Germinal center (tissue), 1 donor: ENCODE results near the gene DHRS1.

Experiments used
- DNase-seq: peaks from one replicate; pipeline ENCODE4 v3.0.0; 2012; ENCODE audit warnings: mixed read lengths, low spot score

The DHRS1 gene

DNA sequence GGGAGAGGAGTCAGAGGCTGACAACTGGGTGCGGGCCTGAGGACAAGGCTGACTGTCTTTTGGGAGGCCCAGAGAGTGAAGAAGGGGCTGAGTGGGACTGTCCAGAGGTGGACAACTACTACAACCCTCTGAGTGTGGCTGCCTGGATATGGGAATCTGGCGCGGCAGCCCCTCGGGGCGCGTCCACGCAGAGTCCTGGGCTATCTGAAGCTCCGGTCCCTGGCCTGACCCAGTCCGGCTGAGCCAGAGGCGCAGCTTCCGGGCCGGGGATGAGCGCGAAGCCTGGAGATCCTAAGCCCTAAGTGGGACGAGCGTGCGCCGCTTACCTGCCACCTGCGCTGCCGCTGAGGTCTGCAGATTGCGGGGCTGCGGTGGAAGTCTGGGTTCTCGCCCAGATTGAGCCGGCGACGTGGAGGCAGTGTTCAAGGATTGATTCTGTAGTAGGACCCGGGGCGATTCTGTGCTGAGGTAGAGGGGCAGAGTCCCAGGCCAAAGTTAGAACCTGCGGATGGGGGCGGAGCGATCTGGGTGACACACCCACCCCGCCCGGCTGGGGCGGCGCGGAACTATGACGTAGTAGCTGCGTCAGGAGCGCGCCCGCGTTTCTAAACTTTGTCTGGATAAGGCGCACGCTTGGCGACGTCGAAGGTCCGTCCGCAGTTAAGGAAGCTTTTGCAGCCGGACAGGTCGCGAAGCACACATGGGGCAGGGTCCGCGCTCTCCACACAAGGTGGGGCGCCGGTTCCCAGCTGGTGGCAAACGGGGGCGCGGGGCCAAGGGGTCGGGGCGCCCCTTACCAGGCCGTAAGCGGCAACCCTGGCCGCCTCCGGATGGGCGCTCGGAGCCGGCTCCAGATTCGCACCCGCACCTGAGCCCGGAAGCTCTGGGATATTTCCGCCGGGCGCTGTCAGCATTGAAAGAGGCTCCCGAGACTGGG is at the start of gene DHRS1, which contains the start of gene NOP9:
Gene DHRS1 (minus strand): TSS at position 526 of the 937 bp plus-strand sequence. CDS start 674 bp downstream, outside the sequence.
Gene NOP9 (plus strand): TSS at position 596 of the 937 bp plus-strand sequence. CDS start 105 bp downstream, at position 701.
- peak; percentile 96 for DNase-seq

DNA sequence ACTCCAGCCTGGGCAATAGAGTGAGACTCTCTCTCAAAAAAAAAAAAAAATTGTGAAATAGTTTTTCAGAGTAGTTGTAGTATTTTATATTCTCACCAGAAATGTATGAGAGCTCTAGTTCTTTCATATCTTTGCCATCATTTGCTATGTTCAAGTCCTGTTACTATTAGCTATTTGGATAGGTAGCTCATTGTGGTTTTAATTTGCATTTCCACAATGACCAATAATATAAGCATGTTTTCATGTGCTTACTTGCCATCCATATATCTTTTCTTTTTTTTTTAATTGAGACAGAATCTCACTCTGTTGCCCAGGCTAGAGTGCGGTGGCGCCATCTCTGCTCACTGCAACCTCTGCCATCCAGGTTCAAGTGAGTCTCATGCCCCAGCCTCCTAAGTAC is 48.6 kb upstream of the DHRS1 start:
- DNase-seq, result no peak

DNA sequence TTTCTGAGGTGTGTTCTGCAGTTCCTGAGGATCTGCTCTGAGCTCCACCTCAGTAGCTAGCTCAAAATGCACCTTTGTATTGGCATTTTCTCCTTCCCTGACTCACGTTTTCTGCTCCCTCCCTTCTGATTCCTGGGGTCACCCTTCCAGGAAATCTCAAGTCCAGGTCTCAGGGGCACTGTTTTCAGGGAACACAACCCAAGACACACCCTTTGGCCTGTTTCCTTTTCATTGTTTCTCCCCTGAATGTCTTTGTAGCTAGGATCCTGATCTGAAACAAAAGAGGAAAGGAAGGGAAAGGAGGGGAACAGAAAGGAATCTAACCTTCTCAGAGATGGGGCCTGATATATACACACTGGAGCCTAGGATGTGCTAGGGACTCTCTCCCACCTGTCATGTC is 47.6 kb upstream of the DHRS1 start:
- no peak for DNase-seq

DNA sequence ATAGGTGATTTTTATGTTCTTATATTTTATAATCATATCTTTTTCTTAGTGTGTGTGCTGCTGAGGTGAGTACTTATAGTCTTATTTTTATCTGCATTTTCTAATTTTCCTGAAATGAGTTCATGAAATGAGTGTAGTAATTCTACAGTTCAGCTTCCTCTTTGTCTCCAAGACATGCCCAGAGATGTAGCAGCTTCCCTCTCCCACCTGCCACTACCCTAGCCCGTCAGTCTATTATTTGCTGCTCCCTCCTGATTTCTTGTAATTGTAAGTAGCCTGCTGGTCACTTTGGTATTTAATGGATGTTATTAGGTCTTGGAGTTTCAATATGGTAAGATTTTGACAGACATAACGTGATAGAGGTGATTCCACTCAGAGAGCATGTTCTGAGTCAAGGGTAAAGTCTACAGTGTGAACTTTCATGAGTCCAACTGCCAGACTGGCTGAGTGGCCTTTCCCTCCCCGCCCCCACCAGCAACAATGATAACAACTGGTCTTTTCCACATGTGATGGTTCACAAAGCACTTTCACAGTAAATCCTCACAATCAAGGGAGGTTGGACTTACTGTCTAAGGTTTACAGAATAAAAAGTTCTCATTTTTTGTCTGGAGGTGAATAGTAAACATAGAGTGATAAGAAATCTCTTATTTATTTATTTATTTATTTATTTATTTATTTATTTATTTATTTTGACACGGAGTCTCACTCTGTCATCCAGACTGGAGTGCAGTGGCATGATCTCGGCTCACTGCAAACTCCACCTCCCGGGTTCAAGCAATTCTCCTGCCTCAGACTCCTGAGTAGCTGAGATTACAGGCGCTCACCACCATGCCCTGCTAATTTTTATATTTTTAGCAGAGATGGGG is 44.4 kb upstream of the DHRS1 start:
- no peak for DNase-seq

DNA sequence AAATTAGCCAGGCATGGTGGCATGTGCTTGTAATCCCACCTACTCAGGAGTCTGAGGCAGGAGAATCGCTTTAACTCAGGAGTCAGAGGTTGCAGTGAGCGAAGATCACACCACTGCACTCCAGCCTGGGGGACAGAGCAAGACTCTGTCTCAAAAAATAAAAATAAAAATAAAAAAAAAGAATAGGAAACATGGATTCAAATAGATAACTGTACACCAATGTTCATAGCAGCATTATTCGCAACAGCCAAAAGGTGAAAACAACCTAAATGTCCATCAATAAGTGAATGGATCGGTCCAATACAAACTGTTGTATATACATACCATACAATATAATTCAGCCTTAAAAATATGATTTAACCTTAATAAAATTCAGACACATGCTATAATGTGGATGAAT is 43.3 kb upstream of the DHRS1 start:
- no peak for DNase-seq

DNA sequence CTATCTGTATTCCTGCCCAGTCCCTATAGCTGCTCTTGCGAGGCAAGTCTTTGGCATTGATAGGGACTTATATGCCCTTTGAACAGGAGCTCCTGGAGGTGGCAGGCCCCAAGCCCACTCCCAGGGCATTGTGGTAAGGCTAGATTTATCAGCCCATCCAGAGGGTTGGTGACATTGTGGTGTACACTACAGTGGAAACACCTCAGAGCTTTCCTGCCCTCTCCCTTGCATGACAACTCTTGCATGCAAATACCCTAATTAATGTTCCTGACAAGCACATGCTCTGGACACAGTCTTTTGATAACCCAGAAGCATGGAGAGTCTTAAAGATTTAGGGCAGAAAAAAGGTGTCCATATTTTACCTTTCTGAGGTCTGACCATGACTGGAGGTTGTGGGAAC is 41.0 kb upstream of the DHRS1 start:
- no peak for DNase-seq

DNA sequence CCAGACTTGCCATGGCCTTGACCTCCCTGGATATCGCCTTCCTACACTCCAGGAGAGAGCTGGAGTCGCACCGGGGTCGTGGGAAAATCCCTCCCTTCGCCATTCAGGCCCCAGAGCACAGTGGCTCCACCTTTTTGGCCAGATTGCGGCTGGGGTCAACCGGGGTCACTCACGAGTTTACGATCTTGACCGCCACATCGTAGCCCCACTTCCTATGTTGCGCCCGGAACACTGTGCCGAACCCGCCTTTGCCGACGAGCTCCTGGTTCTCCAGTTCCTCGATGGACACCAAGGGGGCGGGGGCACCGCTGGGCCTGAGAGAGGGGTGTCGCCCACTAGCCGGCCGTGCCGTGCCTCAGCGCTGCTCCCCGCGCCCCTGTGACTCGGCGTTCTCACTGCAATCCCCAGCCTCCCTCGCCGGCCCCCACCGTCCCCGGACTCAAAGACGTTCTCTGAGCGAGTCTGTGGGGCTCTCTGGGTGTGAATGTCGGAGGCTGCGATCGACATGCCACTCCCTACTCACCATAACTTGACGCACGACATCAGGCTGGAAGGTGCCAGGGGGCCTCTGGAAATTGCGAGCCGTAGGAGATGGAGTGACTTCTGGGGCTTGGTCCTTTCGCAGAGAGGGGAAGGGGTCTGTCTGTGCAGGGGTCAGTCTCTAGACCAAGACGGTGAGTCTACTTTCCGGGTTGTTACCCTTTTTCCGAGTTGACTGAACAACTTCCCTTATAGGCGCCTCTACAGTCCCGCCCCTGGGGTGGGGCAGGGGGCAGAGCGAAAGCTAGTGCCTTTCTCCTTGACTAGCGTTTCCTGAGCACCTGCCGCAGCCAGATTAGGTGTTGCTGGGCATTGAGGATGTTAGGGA is 39.9 kb upstream of the DHRS1 start, which contains the start of gene RIPK3:
Gene RIPK3 (minus strand): TSS at position 708 of the 868 bp plus-strand sequence. CDS start 165 bp downstream, at position 543.
- DNase-seq, result peak; percentile 86

DNA sequence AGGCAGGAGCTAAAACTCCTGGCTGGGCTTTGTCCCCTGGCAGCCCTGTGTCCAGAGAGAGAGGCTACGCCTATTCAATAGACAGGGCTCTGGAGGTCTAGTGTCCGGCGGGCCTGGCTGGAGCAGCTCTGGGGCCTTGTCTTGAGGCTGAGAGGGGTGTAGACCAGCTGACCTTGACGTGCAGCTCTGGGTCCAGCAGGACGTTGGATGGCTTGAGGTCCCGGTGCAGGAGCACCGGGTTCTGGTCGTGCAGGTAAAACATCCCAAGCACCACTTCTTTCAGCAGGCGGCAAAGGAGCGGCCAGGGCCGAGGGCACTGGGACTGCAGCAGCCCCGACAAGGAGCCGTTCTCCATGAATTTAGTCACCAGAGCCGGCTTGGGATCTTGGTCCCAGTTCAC is 39.3 kb upstream of the DHRS1 start:
- DNase-seq, result no peak

DNA sequence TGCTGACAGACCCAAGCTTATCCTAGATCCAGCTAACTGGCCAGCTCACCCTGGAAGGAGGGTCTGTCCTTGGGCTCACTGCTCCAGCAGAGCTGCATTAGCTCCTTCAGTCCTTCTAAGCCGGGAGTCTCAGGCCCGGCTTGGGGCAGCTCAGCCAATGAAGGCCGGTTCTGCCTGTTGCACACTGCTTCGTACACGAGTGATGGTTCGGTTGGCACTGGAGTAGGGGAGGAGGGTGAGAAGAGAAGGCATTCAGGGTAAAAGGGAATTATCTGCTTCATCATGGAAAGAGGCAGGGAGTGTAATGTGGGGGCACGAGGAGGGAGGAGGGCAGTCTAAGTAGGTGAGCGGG is 38.2 kb upstream of the DHRS1 start:
- DNase-seq, result no peak

DNA sequence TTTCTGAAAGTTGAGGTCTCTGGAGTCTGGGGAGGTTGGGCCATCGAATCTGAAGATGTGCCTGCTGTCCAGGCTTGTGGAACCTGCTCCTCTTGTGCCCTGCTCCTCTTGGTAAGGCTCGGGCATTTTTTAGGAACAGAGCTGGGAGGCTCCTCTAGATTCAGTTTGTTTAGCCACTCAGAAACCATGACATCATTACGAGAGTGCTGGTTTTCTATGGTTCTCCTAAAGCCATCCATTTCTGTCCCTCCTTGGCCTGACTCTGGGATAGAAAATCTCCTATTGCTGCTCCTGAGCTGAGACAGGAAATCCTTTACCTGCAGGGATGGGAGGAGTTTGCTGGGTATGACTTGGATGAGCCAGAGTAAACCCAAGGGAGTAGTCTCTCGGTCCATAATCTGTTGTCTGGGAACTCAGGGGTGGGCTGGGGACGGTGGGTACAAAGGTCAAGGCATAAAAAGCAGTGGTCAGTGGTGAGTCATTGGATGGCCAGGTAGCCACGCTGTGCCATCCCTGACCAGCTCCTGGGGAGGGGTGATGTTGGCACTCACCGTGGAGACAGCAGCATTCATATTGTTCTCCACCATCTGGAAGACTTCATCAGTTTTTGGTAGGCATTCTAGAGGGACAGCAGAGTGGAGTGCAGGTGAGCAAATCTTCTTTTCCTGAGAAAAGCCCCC is 37.7 kb upstream of the DHRS1 start:
- DNase-seq, result no peak

DNA sequence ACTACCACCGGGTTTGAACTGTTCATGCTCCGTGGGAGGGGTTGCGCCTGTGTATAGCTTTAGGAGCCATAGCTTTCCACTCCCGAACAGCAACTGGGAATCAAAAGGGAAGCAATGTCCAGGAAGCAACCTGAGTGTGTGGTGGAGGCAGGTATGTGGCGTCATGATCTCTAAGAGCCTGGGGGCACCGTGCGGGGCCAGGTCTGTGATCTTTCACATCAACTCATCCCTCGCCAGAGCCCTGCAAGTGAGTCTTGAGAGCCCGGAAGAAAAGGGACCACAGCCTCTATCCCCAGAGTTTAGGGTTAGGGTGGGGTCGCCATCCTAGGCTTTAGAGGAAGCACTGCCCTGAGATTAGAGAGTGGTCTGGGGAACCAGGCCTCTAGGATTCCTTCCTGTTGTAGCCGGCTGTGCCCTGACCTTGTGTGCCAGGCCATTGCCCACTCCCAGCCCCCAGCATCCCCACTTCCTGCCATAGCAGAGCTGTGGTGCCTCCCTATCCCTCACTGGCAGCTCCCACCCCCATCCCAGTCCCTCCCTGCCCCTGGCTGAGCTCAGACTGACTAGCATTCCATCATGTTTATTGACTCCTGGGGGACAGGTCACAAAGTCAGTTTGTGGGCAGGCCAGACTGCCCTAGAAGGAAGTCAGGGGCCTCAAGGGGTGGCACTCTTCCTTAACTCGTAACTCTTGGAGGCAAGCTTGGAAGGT is 36.0 kb upstream of the DHRS1 start:
- no peak for DNase-seq

DNA sequence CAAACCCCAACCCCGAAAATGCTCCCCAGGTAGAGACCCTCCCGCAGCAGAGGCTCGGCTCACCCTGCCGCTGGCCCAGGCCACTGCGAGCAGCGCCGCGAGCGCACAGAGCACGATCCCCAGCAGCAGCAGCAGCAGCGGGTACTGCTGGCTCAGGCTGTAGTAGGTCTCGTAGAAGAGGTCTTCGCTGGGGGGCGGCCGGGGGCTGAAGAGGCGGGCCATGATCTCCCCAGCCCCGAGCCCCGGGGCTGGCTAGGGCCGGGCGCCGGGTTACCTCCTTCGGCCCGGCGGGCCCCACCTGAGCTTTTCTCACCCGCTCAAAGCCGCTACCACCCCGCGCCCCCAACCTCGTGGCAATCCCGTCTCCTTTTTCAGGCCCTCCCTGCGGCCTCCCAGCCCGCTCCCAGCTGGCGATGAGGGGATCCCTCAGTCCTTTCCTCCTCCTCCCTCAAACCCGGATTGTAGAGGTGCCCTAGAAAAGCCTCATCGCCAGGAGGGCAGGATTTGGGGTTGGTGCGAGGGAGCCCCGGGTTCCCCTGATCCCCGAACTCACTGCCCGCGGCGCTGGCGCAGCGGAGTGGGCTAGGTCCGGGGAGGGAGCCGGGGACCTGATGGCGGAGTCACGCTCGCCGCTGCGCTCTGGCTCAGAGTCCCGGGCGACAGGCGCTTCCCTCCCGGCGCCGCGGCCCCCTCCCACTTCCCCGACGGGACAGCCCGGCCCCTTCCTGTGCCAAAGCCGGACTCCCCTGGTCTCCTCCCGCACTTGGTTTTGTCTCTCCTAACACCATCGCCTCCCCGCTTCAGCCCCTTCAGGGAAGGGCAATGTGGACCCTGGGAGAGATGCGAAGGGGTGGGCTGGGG is 35.1 kb upstream of the DHRS1 start, which contains the start of gene ADCY4:
Gene ADCY4 (minus strand): TSS at position 641 of the 861 bp plus-strand sequence. CDS start 419 bp downstream, at position 222.
- no peak for DNase-seq

DNA sequence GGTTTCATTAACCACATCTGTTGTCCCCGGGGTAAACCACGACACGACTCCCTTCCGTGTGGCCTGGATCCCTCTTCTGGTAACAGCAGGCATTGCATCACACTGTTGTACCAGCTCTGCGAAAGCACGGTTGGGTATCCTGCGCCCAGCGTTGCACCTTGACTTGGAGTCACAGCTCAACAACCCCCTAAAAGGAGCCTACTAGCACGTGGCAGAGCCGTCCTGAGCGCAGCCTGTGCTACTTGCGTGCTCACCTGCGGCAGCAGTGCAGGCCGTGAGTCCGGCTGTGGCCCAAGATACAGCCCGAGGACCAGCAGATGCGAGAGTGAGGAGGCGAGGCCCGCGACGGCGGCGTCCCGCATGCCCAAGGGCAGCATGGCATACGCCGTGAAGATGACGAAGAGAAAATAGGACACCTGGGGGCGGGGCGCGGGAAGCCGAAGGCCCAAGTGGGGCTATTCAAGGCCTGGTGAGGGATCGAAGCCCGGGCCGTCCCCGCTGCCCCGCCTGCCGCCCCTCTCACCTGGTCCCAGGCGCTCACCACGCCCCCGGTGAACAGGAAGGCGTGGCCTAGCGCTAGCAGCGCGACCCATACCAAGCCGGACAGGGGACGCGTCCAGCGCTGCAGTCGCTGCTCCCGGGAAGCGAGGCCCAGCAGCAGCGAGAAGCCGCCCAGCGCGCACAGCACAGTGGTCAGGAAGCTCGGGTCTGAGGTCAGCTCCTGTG is 32.9 kb upstream of the DHRS1 start:
- peak; percentile 94 for DNase-seq

DNA sequence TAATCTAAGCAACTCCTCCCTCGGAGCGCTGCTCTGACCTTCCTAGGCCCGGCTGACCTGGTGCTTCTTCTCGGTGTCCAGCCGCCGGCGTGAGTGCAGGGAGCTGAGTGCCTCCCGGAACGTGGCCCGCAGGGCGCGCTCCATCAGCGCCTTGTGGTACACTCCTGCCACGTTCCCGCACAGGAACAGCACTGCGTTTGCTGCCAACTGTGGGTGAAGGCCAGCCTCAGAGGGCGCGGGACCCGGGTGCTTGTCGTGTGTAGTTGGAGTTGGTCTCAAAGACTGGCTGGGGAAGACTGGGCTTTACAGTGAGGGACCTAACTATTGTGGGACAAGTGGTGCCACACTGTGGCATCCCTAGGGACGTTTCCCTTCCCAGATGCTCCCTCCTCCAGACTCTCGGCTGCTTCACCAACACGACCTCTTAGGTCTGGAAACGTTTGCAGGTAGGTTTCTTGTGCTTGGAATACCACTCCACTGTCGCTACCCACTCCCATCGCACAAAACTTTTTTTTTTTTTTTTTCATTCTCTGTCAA is 32.2 kb upstream of the DHRS1 start:
- DNase-seq, result no peak

DNA sequence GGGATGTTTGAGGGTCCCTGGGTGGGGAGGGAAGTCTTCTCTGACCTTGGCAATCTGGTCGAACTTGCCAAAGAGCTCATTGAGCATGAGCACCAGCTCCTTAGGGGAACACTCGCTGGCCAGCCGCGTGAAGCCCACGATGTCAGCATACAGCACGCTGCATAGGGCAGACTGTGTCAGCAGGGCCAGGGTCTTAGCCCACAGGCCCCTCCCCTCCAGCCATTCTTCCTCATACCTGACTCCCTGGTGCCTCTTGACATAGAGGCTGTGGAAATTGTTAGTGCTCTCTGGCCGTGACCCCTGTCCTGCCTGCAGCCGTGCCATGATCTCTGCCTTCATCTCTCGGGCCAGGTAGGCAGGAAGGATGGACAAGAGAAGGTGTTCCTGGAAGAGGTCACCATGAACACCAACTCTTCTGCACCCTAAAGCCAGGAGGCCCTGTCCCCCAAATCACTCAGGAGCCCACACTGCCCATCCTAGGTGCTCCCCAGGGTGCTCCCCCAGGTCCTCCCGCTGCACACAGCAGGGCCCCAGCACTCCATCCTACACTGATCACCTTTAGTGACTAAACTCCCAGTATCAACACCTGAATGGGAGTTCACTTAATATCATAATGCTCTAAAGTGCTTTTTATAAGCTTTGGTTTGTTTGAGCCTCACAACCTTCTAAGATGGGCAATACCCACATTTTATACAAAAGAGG is 31.5 kb upstream of the DHRS1 start:
- no peak for DNase-seq

DNA sequence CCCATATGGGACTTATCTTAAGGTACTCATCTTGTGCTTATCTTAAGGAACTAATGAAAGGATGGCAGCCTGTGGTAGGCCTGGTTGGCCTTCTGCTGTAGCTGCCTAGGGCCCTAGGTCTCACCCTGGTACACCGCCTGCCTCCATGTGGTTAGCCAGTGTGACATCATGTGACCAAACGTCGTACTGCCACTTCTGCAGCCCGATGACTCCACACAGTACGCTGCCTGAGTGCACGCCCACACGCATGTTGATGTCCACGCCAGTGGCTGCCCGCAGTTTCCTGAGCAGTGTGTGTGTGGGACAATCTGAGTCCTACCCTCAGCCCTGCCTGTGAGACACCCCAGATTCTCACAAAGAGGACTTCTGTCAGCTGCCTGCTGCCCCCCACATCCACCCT is 30.2 kb upstream of the DHRS1 start:
- no peak for DNase-seq

DNA sequence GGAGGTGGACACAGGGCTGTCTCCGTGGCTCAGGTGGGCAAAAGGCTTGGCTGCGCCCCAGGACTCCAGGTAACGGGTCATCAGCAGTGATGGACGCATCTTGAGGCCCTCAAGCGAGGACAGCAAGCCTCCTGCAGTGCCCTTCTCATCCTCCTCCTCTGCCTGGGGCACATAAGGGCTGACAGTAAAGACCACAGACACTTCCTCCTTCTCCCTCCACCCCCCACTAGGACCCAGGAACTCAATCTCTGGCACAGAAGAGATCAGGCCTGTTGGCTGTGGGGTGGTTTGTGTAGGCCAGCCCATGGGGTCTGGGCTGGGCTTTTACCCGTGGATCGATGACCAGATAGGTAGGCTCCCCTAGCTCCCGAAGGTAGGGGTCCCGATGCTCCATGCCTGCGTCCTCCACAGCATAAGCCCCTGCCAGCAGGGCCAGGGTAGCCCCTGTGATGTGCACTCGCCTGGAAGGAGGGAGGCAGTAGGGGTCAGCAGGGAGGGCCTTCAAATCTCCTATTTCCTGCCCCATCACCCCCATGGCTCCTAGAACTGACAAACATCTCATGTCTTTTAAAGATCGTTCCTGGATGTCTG is 29.6 kb upstream of the DHRS1 start:
- DNase-seq, result no peak
